NB4 (cell line): ENCODE data around the gene ABI1.

Source experiments
- POLR2A ChIP-seq: IDR thresholded peaks from 2 replicates; pipeline ENCODE4 v1.6.1; 2011; ENCODE audit warnings: mild to moderate bottlenecking; ENCODE audit not compliant: insufficient read length; ENCODE audit errors: extremely low read depth
- TF ChIP-seq, protein P1 (sequence below): IDR thresholded peaks from one replicate; pipeline ENCODE4 v1.5.1; 2012; ENCODE audit warnings: low read depth, low read length
- TF ChIP-seq, protein P2 (sequence below): IDR thresholded peaks from 2 replicates; pipeline ENCODE4 v1.6.1; 2011; ENCODE audit warnings: low read depth, low read length

DNA sequence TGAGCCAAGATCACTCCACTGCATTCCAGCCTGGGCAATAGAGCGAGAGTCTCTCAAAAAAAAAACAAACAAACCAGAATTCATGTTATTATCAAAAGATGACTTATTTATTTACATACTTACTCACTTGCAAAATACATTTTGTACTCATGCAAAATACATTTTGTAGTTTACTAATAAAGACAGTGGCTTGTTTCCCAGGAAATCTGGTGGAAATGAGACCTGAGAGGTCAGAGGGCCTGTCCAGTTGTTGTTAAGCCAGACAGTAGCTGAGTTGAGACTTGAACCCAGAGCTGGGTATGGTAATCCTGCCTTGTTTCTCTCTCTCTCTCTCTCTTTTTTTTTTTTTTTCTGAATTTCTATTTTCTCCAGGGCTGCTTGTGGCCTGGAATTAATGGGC, 133.8 kb downstream of the ABI1 start:
- TF ChIP-seq, protein P1, sequence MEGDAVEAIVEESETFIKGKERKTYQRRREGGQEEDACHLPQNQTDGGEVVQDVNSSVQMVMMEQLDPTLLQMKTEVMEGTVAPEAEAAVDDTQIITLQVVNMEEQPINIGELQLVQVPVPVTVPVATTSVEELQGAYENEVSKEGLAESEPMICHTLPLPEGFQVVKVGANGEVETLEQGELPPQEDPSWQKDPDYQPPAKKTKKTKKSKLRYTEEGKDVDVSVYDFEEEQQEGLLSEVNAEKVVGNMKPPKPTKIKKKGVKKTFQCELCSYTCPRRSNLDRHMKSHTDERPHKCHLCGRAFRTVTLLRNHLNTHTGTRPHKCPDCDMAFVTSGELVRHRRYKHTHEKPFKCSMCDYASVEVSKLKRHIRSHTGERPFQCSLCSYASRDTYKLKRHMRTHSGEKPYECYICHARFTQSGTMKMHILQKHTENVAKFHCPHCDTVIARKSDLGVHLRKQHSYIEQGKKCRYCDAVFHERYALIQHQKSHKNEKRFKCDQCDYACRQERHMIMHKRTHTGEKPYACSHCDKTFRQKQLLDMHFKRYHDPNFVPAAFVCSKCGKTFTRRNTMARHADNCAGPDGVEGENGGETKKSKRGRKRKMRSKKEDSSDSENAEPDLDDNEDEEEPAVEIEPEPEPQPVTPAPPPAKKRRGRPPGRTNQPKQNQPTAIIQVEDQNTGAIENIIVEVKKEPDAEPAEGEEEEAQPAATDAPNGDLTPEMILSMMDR: no peak
- TF ChIP-seq POLR2A: no peak
- TF ChIP-seq, protein P2, sequence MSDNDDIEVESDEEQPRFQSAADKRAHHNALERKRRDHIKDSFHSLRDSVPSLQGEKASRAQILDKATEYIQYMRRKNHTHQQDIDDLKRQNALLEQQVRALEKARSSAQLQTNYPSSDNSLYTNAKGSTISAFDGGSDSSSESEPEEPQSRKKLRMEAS: no peak
